GM23338 (cell line): Measurements from ENCODE around the gene ST8SIA1.

ENCODE experiments used
- CREB1 ChIP-seq: fragments of 250-450 bp; sonication (Bioruptor Pico); IDR thresholded peaks from 2 replicates; pipeline ENCODE4 v1.5.0; 2020; ENCODE audit warnings: low read depth, mild to moderate bottlenecking, moderate library complexity
- ETS1 ChIP-seq: IDR thresholded peaks from 2 replicates; pipeline ENCODE4 v1.6.1; 2016; ENCODE audit warnings: antibody characterized with exemption
- EZH2 ChIP-seq: fragments of 200-600 bp; sonication (generic); IDR thresholded peaks from one replicate; pipeline ENCODE4 v1.8.0; 2017; ENCODE audit warnings: antibody characterized with exemption, mild to moderate bottlenecking, low read depth; ENCODE audit not compliant: unreplicated experiment
- EZH2phosphoT487 ChIP-seq: fragments of 200-600 bp; sonication (generic); IDR thresholded peaks from one replicate; pipeline ENCODE4 v1.8.1; 2018; ENCODE audit warnings: antibody characterized with exemption; ENCODE audit not compliant: unreplicated experiment
- JUNB ChIP-seq: IDR thresholded peaks from one replicate; pipeline ENCODE4 v1.6.1; 2016; ENCODE audit warnings: antibody characterized with exemption; ENCODE audit not compliant: unreplicated experiment
- NANOG ChIP-seq: IDR thresholded peaks from 2 replicates; pipeline ENCODE4 v1.6.1; 2016; ENCODE audit warnings: antibody characterized with exemption, borderline replicate concordance
- POLR2AphosphoS5 ChIP-seq: IDR thresholded peaks from 2 replicates; pipeline ENCODE4 v1.6.1; 2016; ENCODE audit warnings: antibody characterized with exemption, low read depth
- REST ChIP-seq: IDR thresholded peaks from one replicate; pipeline ENCODE4 v1.6.1; 2018; ENCODE audit warnings: antibody characterized with exemption; ENCODE audit not compliant: unreplicated experiment
- STAT1 ChIP-seq: IDR thresholded peaks from one replicate; pipeline ENCODE4 v1.6.1; 2016; ENCODE audit warnings: antibody characterized with exemption; ENCODE audit not compliant: unreplicated experiment
- ZNF114 ChIP-seq: fragments of 250-450 bp; sonication (Bioruptor Pico); IDR thresholded peaks from 2 replicates; pipeline ENCODE4 v1.5.0; 2020; ENCODE audit warnings: mild to moderate bottlenecking, moderate library complexity
- TF ChIP-seq, protein P1 (sequence below), 2 experiments: fragments of 200-600 bp in 1 of 2; sonication (generic) in 1 of 2; conservative IDR thresholded peaks; 2 replicates each; pipeline versions ENCODE4 v1.5.1 to v1.6.1; 2016 to 2017; ENCODE audit warnings: antibody characterized with exemption in 2 of 2, low read depth in 2 of 2, mild to moderate bottlenecking in 2 of 2, moderate library complexity in 1 of 2

- TF ChIP-seq, protein P1, sequence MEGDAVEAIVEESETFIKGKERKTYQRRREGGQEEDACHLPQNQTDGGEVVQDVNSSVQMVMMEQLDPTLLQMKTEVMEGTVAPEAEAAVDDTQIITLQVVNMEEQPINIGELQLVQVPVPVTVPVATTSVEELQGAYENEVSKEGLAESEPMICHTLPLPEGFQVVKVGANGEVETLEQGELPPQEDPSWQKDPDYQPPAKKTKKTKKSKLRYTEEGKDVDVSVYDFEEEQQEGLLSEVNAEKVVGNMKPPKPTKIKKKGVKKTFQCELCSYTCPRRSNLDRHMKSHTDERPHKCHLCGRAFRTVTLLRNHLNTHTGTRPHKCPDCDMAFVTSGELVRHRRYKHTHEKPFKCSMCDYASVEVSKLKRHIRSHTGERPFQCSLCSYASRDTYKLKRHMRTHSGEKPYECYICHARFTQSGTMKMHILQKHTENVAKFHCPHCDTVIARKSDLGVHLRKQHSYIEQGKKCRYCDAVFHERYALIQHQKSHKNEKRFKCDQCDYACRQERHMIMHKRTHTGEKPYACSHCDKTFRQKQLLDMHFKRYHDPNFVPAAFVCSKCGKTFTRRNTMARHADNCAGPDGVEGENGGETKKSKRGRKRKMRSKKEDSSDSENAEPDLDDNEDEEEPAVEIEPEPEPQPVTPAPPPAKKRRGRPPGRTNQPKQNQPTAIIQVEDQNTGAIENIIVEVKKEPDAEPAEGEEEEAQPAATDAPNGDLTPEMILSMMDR (conservative IDR thresholded peaks at IDR 0.05; ENCODE audit: low read depth in 2 of 2) = no peak
- TF ChIP-seq EZH2 (no peak), POLR2AphosphoS5 (no peak), EZH2phosphoT487 (no peak), NANOG (no peak), ETS1 (no peak), REST (no peak), CREB1 (CRISPR knock-in tag) (no peak), JUNB (no peak), ZNF114 (no peak), STAT1 (no peak)
Measured at GRCh38 chr12:22231078-22231477, 103.4 kb downstream of the ST8SIA1 start.
